HepG2 (cell line): ENCODE measurements around the gene NAB1.

Source experiments
- ELF4 ChIP-seq: sonication (generic); formaldehyde crosslinking; IDR thresholded peaks from 2 replicates; pipeline ENCODE4 v1.5.0; 2020; ENCODE audit warnings: missing genetic modification reagents, mild to moderate bottlenecking, moderate library complexity, borderline replicate concordance
- HNF4G ChIP-seq, 2 experiments: sonication (generic) in 1 of 2; formaldehyde crosslinking in 1 of 2; IDR thresholded peaks; 2 replicates each; pipeline versions ENCODE4 v1.4.0 to v1.6.1; 2011 to 2020; ENCODE audit warnings: borderline replicate concordance in 2 of 2, low read depth in 2 of 2, mild to moderate bottlenecking in 2 of 2, low read length in 1 of 2, missing genetic modification reagents in 1 of 2, moderate library complexity in 1 of 2
- IRF1 ChIP-seq: sonication (generic); formaldehyde crosslinking; IDR thresholded peaks from 2 replicates; pipeline ENCODE4 v1.4.0; 2020; ENCODE audit warnings: low read depth, mild to moderate bottlenecking, missing genetic modification reagents
- KMT2A ChIP-seq: sonication (generic); formaldehyde crosslinking; IDR thresholded peaks from 2 replicates; pipeline ENCODE4 v1.4.0; 2020; ENCODE audit warnings: missing genetic modification reagents
- MAX ChIP-seq: IDR thresholded peaks from 2 replicates; pipeline ENCODE4 v1.6.1; 2012; ENCODE audit warnings: inconsistent platforms
- PHF5A ChIP-seq: IDR thresholded peaks from one replicate; pipeline ENCODE4 v1.6.1; 2018; ENCODE audit warnings: low read depth, missing genetic modification reagents; ENCODE audit not compliant: unreplicated experiment
- SRSF4 ChIP-seq: fragments of 200-400 bp; formaldehyde crosslinking; IDR thresholded peaks from one replicate; pipeline ENCODE4 v1.6.1; 2018; ENCODE audit warnings: mild to moderate bottlenecking, low read depth, low read length, moderate library complexity; ENCODE audit not compliant: poor library complexity, severe bottlenecking
- ZNF274 ChIP-seq: sonication (generic); formaldehyde crosslinking; IDR thresholded peaks from 2 replicates; pipeline ENCODE4 v1.5.1; 2020; ENCODE audit warnings: mild to moderate bottlenecking, missing genetic modification reagents
- TF ChIP-seq, protein P1 (sequence below): sonication (generic); formaldehyde crosslinking; IDR thresholded peaks from 2 replicates; pipeline ENCODE4 v1.5.0; 2020; ENCODE audit warnings: mild to moderate bottlenecking, missing genetic modification reagents, moderate library complexity

GRCh38 chr2:190718652-190719526, 70.0 kb downstream of the NAB1 start:
- TF ChIP-seq, protein P1, sequence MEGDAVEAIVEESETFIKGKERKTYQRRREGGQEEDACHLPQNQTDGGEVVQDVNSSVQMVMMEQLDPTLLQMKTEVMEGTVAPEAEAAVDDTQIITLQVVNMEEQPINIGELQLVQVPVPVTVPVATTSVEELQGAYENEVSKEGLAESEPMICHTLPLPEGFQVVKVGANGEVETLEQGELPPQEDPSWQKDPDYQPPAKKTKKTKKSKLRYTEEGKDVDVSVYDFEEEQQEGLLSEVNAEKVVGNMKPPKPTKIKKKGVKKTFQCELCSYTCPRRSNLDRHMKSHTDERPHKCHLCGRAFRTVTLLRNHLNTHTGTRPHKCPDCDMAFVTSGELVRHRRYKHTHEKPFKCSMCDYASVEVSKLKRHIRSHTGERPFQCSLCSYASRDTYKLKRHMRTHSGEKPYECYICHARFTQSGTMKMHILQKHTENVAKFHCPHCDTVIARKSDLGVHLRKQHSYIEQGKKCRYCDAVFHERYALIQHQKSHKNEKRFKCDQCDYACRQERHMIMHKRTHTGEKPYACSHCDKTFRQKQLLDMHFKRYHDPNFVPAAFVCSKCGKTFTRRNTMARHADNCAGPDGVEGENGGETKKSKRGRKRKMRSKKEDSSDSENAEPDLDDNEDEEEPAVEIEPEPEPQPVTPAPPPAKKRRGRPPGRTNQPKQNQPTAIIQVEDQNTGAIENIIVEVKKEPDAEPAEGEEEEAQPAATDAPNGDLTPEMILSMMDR (CRISPR knock-in tag): no peak
- no peak for TF ChIP-seq KMT2A (CRISPR knock-in tag)
- TF ChIP-seq MAX: no peak
- TF ChIP-seq IRF1 (CRISPR knock-in tag): no peak
- TF ChIP-seq ZNF274: no peak
- no peak for TF ChIP-seq SRSF4
- no peak for TF ChIP-seq PHF5A
- TF ChIP-seq ELF4 (CRISPR knock-in tag): no peak
- TF ChIP-seq HNF4G (IDR thresholded peaks at IDR 0.05; ENCODE audit: borderline replicate concordance, low read depth, low read length): no peak
- no peak for TF ChIP-seq HNF4G (CRISPR knock-in tag; IDR thresholded peaks at IDR 0.05; ENCODE audit: borderline replicate concordance, low read depth)
